HL-60 (cell line): Measurements from ENCODE around the gene ATF6.

Source experiments
- CTCF ChIP-seq: IDR thresholded peaks from one replicate; pipeline ENCODE4 v1.5.1; 2011; ENCODE audit warnings: low read length, control low read depth, inconsistent platforms; ENCODE audit not compliant: insufficient read depth
- GABPA ChIP-seq: IDR thresholded peaks from 2 replicates; pipeline ENCODE4 v1.6.1; 2012; ENCODE audit warnings: low read depth
- POLR2AphosphoS5 ChIP-seq: IDR thresholded peaks from 2 replicates; pipeline ENCODE4 v1.6.1; 2012; ENCODE audit warnings: low read depth
- REST ChIP-seq: IDR thresholded peaks from 2 replicates; pipeline ENCODE4 v1.6.1; 2012; ENCODE audit warnings: low read depth; ENCODE audit not compliant: insufficient replicate concordance

- TF ChIP-seq CTCF, result no peak
- TF ChIP-seq POLR2AphosphoS5, result no peak
- TF ChIP-seq REST, result no peak
- no peak for TF ChIP-seq GABPA
Observed at GRCh38 chr1:161945306-161946060, 179.4 kb downstream of the ATF6 start.
